ENCODE data around the gene MEFV.
"Not testable (repeated sequence)": the region's sequence is repeated elsewhere in the genome, so short reads cannot be mapped to it uniquely, and the experiment has no call there.

The MEFV gene

GRCh38 chr16:3215601-3216262 lies 40.7 kb downstream of the MEFV start:
- DNase-seq, result no peak

- DNase-seq, result no peak
These were observed 41.4 kb downstream of the MEFV start for GRCh38 chr16:3214904-3215600.

- DNase-seq, result no peak
These were observed 43.9 kb downstream of the MEFV start for GRCh38 chr16:3212567-3212966.

- no peak for DNase-seq
These were observed 44.4 kb downstream of the MEFV start for GRCh38 chr16:3212006-3212405.

- no peak for DNase-seq
These were observed 49.1 kb downstream of the MEFV start for GRCh38 chr16:3207086-3207953.

- not testable (repeated sequence) for DNase-seq
These were observed 50.5 kb downstream of the MEFV start for GRCh38 chr16:3205939-3206338.

- no peak for DNase-seq
These were observed 53.4 kb downstream of the MEFV start for GRCh38 chr16:3202903-3203539.

- no peak for DNase-seq
These were observed 57.9 kb downstream of the MEFV start for GRCh38 chr16:3198334-3199072.

- DNase-seq, result not testable (repeated sequence)
These were observed 58.6 kb downstream of the MEFV start for GRCh38 chr16:3197694-3198333.

GRCh38 chr16:3195975-3196374 lies 60.5 kb downstream of the MEFV start:
- DNase-seq, result no peak

GRCh38 chr16:3194792-3195191 lies 61.6 kb downstream of the MEFV start:
- DNase-seq, result no peak

GRCh38 chr16:3193221-3194212 lies 62.9 kb downstream of the MEFV start:
- no peak for DNase-seq

- DNase-seq, result no peak
These were observed 63.9 kb downstream of the MEFV start for GRCh38 chr16:3192476-3193019.

All from right hindlimb (tissue), 1 donor.